8988T (cell line): ENCODE results near the gene MED17.
"Not testable (repeated sequence)": the region's sequence is repeated elsewhere in the genome, so short reads cannot be mapped to it uniquely, and the experiment has no call there.

ENCODE experiments used
- DNase-seq: peaks from one replicate; pipeline ENCODE4 v3.0.0; 2011

The MED17 gene, protein sequence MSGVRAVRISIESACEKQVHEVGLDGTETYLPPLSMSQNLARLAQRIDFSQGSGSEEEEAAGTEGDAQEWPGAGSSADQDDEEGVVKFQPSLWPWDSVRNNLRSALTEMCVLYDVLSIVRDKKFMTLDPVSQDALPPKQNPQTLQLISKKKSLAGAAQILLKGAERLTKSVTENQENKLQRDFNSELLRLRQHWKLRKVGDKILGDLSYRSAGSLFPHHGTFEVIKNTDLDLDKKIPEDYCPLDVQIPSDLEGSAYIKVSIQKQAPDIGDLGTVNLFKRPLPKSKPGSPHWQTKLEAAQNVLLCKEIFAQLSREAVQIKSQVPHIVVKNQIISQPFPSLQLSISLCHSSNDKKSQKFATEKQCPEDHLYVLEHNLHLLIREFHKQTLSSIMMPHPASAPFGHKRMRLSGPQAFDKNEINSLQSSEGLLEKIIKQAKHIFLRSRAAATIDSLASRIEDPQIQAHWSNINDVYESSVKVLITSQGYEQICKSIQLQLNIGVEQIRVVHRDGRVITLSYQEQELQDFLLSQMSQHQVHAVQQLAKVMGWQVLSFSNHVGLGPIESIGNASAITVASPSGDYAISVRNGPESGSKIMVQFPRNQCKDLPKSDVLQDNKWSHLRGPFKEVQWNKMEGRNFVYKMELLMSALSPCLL

GRCh38 chr11:93784145-93784934 is at the start of gene MED17:
Gene MED17, plus strand, starts transcription at chr11:93784282. Its CDS starts 232 bp downstream, at chr11:93784514.
- peak; percentile 87 for DNase-seq

- DNase-seq = no peak
Measured at GRCh38 chr11:93734427-93735222, 49.5 kb upstream of the MED17 start.

- no peak for DNase-seq
Measured at GRCh38 chr11:93735627-93736026, 48.5 kb upstream of the MED17 start.

DNA sequence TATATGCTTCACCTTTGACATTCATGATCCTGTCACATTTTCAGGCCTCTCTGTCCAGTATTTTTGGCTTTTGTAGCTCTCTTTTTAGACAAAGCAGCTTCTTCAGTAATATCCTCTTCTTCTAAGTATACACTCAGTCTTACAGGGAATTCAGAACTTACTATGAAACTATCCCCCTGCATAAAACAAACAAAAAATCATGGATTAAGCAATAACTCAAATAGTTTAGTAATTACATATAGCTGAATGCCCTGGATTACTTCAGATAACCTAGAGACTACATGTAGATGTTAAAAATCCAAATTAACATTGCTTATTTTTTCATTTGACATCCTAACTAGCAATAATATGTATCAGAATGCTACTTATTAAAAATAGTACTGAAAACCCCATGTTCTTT is 48.0 kb upstream of the MED17 start:
- no peak for DNase-seq

GRCh38 chr11:93737904-93738612 is 46.0 kb upstream of the MED17 start:
- DNase-seq = no peak

DNA sequence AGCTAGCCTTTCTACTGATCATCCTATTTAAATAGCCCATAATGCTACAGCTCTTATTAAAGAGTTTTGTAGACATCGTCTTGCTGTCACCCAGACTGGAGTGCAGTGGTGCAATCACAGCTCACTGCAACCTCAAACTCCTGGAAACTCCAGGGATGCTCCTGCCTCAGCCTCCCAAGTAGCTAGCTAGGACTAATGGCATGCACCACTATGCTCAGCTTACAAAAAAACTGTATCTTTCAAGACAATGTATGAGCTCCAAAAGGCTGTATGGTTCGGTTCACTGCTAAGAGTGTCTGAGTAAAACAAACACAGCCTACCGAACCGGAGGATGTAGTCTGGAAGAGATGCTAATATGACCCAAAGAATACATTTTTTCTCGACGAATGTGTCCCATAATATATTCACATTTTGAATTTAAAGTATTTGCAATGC is 45.4 kb upstream of the MED17 start:
- DNase-seq = no peak

DNA sequence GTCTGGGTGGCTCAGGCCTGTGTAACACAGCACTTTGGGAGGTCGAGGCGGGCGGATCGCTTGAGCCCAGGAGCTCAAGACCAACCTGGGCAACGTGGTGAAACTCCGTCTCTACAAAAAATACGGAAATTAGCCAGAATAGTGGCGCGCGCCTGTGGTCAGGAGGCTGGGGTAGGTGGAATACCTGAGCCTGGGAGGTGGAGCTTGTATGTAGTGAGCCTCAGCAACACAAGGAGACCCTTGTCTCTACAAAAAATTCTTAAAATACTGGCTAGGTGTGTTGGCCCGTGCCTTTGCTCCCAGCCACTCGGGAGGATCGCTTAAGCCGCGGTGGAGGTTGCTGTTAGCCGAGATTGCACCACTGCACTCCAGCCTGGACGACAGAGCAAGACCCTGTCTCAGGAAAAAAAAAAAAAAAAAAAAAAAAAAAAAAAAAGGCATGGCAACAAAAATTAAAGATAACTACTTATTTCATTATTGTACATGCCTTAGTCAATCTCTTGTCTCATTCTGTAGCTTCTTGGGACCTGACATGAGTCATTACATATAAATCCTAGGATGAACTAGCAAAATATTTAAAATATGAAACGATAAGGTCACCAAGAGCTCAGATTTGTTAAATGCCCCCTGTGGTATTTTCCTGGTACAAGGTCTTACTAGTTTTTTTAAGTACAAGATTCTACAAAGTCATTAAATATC is 43.9 kb upstream of the MED17 start:
- no peak for DNase-seq

DNA sequence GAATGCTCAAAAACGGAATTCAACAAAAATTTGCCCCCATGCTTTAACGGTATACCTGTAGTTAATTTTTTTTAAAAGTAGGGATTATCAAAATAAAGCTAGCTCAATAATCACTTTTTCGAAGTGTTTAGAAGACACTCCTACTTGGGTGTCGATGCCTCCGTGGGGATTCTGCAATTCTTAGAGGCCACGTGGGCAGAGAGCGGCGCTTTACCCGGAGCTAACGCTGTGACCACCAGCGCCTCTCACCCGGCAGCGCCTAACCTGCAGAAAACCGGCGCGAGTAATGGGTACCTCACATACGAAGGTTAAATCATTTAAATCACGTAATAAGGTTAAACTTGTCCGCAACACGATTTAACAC is 43.4 kb upstream of the MED17 start:
- DNase-seq = peak; percentile 22

- peak; percentile 61 for DNase-seq
Measured at GRCh38 chr11:93741094-93741881, 42.8 kb upstream of the MED17 start, which contains the start of the genes C11orf54 and TAF1D. Gene C11orf54, plus strand, starts transcription at chr11:93741672. Its CDS starts 5,722 bp downstream, at chr11:93747394. Gene TAF1D, minus strand, starts transcription at chr11:93741495. Its CDS starts 2,191 bp downstream, at chr11:93739304.

DNA sequence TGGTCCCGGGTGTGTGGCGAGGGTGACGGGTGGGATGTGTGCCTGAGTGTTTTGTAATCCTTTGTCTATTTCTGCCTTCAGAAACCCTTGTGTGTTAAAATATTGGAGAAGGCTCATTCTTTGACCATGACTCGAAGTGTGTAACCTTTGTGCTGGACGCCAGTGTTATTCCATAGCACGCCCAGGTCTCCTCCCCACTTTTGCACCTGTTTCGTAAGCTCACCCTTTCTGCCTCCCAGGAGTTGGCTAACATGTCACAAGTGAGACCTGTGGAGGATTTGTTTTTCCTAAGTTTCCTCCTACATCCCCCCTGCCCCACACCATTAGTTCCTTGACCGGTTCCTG is 42.2 kb upstream of the MED17 start:
- peak; percentile 41 for DNase-seq

- no peak for DNase-seq
Measured at GRCh38 chr11:93743291-93743690, 40.8 kb upstream of the MED17 start.

DNA sequence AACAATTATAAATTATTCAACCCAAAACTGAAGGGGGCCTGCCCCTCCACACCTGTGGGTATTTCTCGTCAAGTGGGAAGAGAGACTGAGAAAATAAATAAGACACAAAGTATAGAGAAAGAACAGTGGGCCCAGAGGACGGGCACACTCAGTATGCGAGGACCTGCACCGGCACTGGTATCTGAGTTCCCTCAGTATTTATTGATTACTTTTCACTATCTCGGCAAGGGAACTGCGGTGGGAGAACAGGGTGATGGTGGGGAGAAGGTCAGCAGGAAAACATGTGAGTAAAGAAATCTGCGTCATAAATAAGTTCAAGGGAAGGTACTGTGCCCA is 39.4 kb upstream of the MED17 start:
- DNase-seq = no peak

DNA sequence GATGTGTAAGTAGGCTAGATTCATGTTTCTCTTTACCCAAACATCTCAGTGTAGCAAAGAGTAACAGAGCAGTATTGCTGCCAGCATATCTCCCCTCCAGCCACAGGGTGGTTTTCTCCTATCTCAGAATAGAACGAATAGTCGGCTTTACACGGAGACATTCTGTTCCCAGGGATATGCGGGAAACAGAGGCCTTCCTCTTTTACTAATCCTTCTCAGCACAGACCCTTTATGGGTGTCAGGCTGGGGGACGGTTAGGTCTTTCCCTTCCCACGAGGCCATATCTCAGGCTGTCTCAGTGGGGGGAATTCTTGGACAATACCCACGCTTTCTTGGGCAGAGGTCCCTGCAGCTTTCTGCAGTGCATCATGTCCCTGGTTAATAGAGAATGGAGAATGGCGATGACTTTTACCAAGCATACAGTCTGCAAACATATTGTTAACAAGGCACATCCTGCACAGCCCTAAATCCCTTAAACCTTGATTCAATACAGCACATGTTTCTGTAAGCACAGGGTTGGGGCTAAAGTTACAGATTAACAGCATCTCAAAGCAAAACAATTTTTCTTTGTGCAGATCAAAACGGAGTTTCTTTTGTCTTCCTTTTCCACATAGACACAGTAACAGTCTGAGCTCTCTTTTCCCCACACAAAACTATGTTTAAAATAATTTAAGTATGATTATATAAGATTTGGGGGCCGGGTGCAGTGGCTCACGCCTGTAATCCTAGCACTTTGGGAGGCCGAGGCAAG is 38.9 kb upstream of the MED17 start:
- not testable (repeated sequence) for DNase-seq

GRCh38 chr11:93746101-93746500 is 38.0 kb upstream of the MED17 start:
- DNase-seq = no peak

- DNase-seq = no peak
Measured at GRCh38 chr11:93747122-93747521, 37.0 kb upstream of the MED17 start.

DNA sequence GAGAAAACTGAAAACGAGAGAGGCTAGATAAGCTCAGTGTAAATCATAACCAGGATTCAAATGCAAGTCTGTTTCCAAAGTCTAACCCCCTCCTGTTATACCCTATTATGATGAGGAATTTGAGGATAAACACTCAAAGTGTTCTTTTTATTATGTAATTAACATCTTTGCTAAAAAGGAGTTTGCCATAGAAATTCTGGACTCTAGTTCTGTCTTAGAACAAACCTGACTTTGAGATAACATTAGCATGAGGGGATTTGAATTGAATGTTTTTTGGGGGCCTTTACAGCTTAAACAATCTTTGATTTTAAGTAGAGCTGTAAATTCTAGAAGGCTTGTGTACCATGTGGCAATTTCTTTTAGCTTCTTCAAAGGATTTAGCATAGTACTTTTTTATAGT is 33.1 kb upstream of the MED17 start:
- DNase-seq = no peak

GRCh38 chr11:93753241-93753640 is 30.8 kb upstream of the MED17 start:
- no peak for DNase-seq

GRCh38 chr11:93756748-93757147 is 27.3 kb upstream of the MED17 start:
- DNase-seq = no peak

DNA sequence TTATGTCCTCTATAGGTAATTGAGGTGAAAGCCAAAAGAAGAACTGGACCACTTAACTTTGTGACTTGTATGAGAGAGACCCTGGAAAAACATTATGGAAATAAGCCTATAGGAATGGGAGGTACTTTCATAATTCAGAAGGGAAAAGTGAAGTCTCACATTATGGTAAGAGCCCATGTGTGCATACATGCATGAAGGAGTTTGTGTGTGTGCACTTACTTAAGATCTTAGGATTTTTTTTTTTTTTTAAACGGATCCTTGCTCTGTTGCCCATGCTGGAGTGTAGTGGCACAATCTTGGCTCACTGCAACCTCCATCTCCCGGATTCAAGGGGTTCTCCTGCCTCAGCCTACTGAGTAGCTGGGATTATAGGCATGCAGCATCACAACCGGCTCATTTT is 26.8 kb upstream of the MED17 start:
- DNase-seq = no peak
